ENCODE results near the gene NR1D2.
"Not testable (repeated sequence)": the region's sequence is repeated elsewhere in the genome, so short reads cannot be mapped to it uniquely, and the experiment has no call there.

The NR1D2 gene

GRCh38 chr3:24012589-24013269, 67.6 kb downstream of the NR1D2 start:
- DNase-seq: no peak

- no peak for DNase-seq
These were observed 72.2 kb downstream of the NR1D2 start for GRCh38 chr3:24017305-24017704.

- no peak for DNase-seq
These were observed 73.9 kb downstream of the NR1D2 start for GRCh38 chr3:24018784-24019570.

GRCh38 chr3:24019585-24019984, 74.5 kb downstream of the NR1D2 start:
- no peak for DNase-seq

- DNase-seq: no peak
These were observed 75.1 kb downstream of the NR1D2 start for GRCh38 chr3:24020036-24020691.

GRCh38 chr3:24023197-24023596, 78.1 kb downstream of the NR1D2 start:
- DNase-seq: no peak

- DNase-seq: no peak
These were observed 80.7 kb downstream of the NR1D2 start for GRCh38 chr3:24025805-24026204.

GRCh38 chr3:24026665-24027064, 81.6 kb downstream of the NR1D2 start:
- not testable (repeated sequence) for DNase-seq

- no peak for DNase-seq
These were observed 82.9 kb downstream of the NR1D2 start for GRCh38 chr3:24027946-24028345.

Measured in CD4-positive, alpha-beta T cell treated with Interleukin-6 for 4 hours (primary cell).